K562 (cell line): ENCODE results near the gene PRELID3B. TPM values are rescaled to one million over a fixed set of nuclear protein-coding genes. Genes with fewer than 3 reads are reported as not detected.

Experiments
- BRD9 ChIP-seq: fragments of 450-650 bp; IDR thresholded peaks from 2 replicates; pipeline ENCODE4 v1.6.1; 2018; ENCODE audit warnings: low read depth; ENCODE audit not compliant: partially characterized antibody
- CREBBP ChIP-seq: IDR thresholded peaks from one replicate; pipeline ENCODE4 v1.6.1; 2012; ENCODE audit warnings: low read depth, mild to moderate bottlenecking, control low read depth, inconsistent platforms, low read length
- ESRRB ChIP-seq: fragments of 250-450 bp; sonication (Bioruptor Pico); IDR thresholded peaks from 2 replicates; pipeline ENCODE4 v1.5.0; 2020; ENCODE audit warnings: mild to moderate bottlenecking, moderate library complexity, borderline replicate concordance
- GTF2F1 ChIP-seq: IDR thresholded peaks from 2 replicates; pipeline ENCODE4 v1.6.1; 2011; ENCODE audit warnings: low read depth, low read length, improper control_type of control experiment
- HNRNPL ChIP-seq: fragments of 200-400 bp; formaldehyde crosslinking; IDR thresholded peaks from 2 replicates; pipeline ENCODE4 v1.6.1; 2017; ENCODE audit warnings: low read depth, mild to moderate bottlenecking, low read length
- KLF10 ChIP-seq: fragments of 250-450 bp; sonication (Bioruptor Pico); IDR thresholded peaks from 2 replicates; pipeline ENCODE4 v1.6.1; 2021; ENCODE audit warnings: matching md5 sums
- L3MBTL2 ChIP-seq: fragments of 450-650 bp; IDR thresholded peaks from 2 replicates; pipeline ENCODE4 v1.6.1; 2016; ENCODE audit warnings: mild to moderate bottlenecking, moderate library complexity
- MECOM ChIP-seq: fragments of 250-450 bp; sonication (Bioruptor Pico); IDR thresholded peaks from 2 replicates; pipeline ENCODE4 v1.8.0; 2022; ENCODE audit warnings: inconsistent platforms
- MTF1 ChIP-seq: fragments of 250-450 bp; sonication (Bioruptor Pico); IDR thresholded peaks from 2 replicates; pipeline ENCODE4 v1.9.0; 2021; ENCODE audit warnings: moderate library complexity, mild to moderate bottlenecking, inconsistent platforms, borderline replicate concordance
- RBBP5 ChIP-seq: fragments of 200-600 bp; sonication (generic); IDR thresholded peaks from 2 replicates; pipeline ENCODE4 v1.6.1; 2012; ENCODE audit warnings: borderline replicate concordance, mild to moderate bottlenecking, low read length, control low read depth, inconsistent platforms; ENCODE audit not compliant: insufficient read depth, poor library complexity, severe bottlenecking
- RCOR1 ChIP-seq, 2 experiments: IDR thresholded peaks; 2 replicates each; pipeline ENCODE4 v1.6.1; 2012; ENCODE audit warnings: low read depth in 2 of 2, low read length in 2 of 2, borderline replicate concordance in 1 of 2, improper control_type of control experiment in 1 of 2
- ZBED1 ChIP-seq: IDR thresholded peaks from 2 replicates; pipeline ENCODE4 v1.6.1; 2014
- ZNF507 ChIP-seq: conservative IDR thresholded peaks from 2 replicates; pipeline ENCODE4 v1.6.1; 2017; ENCODE audit warnings: missing genetic modification characterization, missing compliant biosample characterization
- ZNF583 ChIP-seq: fragments of 250-450 bp; sonication (Bioruptor Pico); IDR thresholded peaks from 2 replicates; pipeline ENCODE4 v1.4.0; 2020
- ZNF785 ChIP-seq: fragments of 250-450 bp; sonication (Bioruptor Pico); IDR thresholded peaks from 2 replicates; pipeline ENCODE4 v1.4.0; 2020; ENCODE audit warnings: mild to moderate bottlenecking
- polyA plus RNA-seq, 8 experiments: library from polyadenylated mRNA; depleted of rRNA in 4 of 8; stranded (reverse) in 5 of 8; unstranded in 3 of 8; fragments of >200 nt; fragmentation: Nextera tagmentation in 2 of 8; fragmentation: Illumina TruSeq in 1 of 8; extraction: Ambion mirVana in 2 of 8; extraction: Trizol in 1 of 8; gene quantifications; 2 replicates each; pipeline versions ENCODE4 v1.2.1 to v1.2.3, GENCODE V29; 2011 to 2014; ENCODE audit warnings: inconsistent platforms in 1 of 8, missing spikeins in 1 of 8
- total RNA-seq, 7 experiments: library from RNA; depleted of rRNA in 6 of 7; stranded (reverse); fragments of >200 nt in 6 of 7; fragmentation: Illumina TruSeq in 2 of 7; extraction: Trizol in 2 of 7; gene quantifications; 2 replicates each; pipeline versions ENCODE4 v1.2.1 to v1.2.3, GENCODE V29; 2011 to 2021; ENCODE audit warnings: low replicate concordance in 1 of 7
- TF ChIP-seq, protein P1 (sequence below), 2 experiments: fragments of 150-350 bp in 1 of 2; IDR thresholded peaks; 2 replicates each; pipeline ENCODE4 v1.6.1; 2012 to 2016; ENCODE audit warnings: low read depth in 2 of 2, low read length in 2 of 2, mild to moderate bottlenecking in 1 of 2, moderate library complexity in 1 of 2
- TF ChIP-seq, protein P2 (sequence below): fragments of 200-800 bp; sonication (Bioruptor generic); IDR thresholded peaks from 2 replicates; pipeline ENCODE4 v1.6.1; 2017; ENCODE audit warnings: missing genetic modification characterization, missing compliant biosample characterization
- TF ChIP-seq, protein P3 (sequence below): fragments of 450-650 bp; IDR thresholded peaks from 2 replicates; pipeline ENCODE4 v1.6.1; 2014; ENCODE audit warnings: low read depth, mild to moderate bottlenecking, moderate library complexity, borderline replicate concordance
- TF ChIP-seq, protein P4 (sequence below): fragments of 150-350 bp; conservative IDR thresholded peaks from 2 replicates; pipeline ENCODE4 v1.6.1; 2014; ENCODE audit warnings: low read length

PRELID3B gene
- total and polyA plus RNA-seq, 9 of the 15 experiments (the other 6 are each of a cell fraction or from before 2014, with no cell fraction given): 77.0 to 186 (median 101) TPM

DNA sequence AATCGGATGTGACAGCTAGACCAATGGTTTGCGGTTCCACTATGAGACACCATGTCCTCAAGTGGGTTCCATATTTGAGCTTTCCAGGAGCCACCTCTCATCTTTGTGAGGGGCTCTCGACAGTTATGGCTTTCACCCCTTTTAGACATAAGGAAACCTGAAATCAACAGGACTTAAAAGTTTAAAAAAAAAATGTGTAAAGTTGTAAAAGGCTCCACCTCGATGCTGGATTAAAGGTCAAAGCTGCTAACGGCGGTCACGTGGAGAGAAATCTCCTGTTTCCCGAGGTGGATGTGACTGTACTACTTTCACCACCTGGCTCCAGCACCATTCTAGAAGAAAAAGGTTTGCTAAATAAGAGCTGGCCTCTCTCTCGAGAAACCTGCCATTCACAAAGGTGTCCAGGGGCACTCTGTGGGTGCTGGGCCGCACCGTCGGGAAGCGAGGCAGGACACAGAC lies 11.0 kb downstream of the PRELID3B start (continued):
- TF ChIP-seq, protein P1, sequence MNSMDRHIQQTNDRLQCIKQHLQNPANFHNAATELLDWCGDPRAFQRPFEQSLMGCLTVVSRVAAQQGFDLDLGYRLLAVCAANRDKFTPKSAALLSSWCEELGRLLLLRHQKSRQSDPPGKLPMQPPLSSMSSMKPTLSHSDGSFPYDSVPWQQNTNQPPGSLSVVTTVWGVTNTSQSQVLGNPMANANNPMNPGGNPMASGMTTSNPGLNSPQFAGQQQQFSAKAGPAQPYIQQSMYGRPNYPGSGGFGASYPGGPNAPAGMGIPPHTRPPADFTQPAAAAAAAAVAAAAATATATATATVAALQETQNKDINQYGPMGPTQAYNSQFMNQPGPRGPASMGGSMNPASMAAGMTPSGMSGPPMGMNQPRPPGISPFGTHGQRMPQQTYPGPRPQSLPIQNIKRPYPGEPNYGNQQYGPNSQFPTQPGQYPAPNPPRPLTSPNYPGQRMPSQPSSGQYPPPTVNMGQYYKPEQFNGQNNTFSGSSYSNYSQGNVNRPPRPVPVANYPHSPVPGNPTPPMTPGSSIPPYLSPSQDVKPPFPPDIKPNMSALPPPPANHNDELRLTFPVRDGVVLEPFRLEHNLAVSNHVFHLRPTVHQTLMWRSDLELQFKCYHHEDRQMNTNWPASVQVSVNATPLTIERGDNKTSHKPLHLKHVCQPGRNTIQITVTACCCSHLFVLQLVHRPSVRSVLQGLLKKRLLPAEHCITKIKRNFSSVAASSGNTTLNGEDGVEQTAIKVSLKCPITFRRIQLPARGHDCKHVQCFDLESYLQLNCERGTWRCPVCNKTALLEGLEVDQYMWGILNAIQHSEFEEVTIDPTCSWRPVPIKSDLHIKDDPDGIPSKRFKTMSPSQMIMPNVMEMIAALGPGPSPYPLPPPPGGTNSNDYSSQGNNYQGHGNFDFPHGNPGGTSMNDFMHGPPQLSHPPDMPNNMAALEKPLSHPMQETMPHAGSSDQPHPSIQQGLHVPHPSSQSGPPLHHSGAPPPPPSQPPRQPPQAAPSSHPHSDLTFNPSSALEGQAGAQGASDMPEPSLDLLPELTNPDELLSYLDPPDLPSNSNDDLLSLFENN (IDR thresholded peaks at IDR 0.05; ENCODE audit: low read depth in 2 of 2, low read length in 2 of 2): no peak
- TF ChIP-seq RBBP5 (no peak), ZNF785 (CRISPR knock-in tag) (no peak), MTF1 (0 out of 2 replicates have a peak, but pooled peaks have one; percentile 83), CREBBP (no peak), L3MBTL2 (no peak), MECOM (0 out of 2 replicates have a peak, but pooled peaks have one; percentile 74), ZNF583 (no peak), ZBED1 (no peak), BRD9 (no peak), HNRNPL (no peak), RCOR1 (IDR thresholded peaks at IDR 0.05; ENCODE audit: borderline replicate concordance in 1 of 2, low read depth in 2 of 2, low read length in 2 of 2) (no peak), KLF10 (CRISPR knock-in tag) (no peak), ESRRB (CRISPR knock-in tag) (0 out of 2 replicates have a peak, but pooled peaks have one; percentile 65), GTF2F1 (no peak), ZNF507 (tag) (0 out of 2 replicates have a peak, but pooled peaks have one; percentile 5)
- TF ChIP-seq, protein P2, sequence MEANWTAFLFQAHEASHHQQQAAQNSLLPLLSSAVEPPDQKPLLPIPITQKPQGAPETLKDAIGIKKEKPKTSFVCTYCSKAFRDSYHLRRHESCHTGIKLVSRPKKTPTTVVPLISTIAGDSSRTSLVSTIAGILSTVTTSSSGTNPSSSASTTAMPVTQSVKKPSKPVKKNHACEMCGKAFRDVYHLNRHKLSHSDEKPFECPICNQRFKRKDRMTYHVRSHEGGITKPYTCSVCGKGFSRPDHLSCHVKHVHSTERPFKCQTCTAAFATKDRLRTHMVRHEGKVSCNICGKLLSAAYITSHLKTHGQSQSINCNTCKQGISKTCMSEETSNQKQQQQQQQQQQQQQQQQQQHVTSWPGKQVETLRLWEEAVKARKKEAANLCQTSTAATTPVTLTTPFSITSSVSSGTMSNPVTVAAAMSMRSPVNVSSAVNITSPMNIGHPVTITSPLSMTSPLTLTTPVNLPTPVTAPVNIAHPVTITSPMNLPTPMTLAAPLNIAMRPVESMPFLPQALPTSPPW: no peak
- TF ChIP-seq, protein P3, sequence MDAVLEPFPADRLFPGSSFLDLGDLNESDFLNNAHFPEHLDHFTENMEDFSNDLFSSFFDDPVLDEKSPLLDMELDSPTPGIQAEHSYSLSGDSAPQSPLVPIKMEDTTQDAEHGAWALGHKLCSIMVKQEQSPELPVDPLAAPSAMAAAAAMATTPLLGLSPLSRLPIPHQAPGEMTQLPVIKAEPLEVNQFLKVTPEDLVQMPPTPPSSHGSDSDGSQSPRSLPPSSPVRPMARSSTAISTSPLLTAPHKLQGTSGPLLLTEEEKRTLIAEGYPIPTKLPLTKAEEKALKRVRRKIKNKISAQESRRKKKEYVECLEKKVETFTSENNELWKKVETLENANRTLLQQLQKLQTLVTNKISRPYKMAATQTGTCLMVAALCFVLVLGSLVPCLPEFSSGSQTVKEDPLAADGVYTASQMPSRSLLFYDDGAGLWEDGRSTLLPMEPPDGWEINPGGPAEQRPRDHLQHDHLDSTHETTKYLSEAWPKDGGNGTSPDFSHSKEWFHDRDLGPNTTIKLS: no peak
- TF ChIP-seq, protein P4, sequence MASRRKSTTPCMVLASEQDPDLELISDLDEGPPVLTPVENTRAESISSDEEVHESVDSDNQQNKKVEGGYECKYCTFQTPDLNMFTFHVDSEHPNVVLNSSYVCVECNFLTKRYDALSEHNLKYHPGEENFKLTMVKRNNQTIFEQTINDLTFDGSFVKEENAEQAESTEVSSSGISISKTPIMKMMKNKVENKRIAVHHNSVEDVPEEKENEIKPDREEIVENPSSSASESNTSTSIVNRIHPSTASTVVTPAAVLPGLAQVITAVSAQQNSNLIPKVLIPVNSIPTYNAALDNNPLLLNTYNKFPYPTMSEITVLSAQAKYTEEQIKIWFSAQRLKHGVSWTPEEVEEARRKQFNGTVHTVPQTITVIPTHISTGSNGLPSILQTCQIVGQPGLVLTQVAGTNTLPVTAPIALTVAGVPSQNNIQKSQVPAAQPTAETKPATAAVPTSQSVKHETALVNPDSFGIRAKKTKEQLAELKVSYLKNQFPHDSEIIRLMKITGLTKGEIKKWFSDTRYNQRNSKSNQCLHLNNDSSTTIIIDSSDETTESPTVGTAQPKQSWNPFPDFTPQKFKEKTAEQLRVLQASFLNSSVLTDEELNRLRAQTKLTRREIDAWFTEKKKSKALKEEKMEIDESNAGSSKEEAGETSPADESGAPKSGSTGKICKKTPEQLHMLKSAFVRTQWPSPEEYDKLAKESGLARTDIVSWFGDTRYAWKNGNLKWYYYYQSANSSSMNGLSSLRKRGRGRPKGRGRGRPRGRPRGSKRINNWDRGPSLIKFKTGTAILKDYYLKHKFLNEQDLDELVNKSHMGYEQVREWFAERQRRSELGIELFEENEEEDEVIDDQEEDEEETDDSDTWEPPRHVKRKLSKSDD: no peak
